Endodermal cell (in vitro differentiated cells): ENCODE results near the gene TIMMDC1. TPM values are rescaled to one million over a fixed set of nuclear protein-coding genes. Genes with fewer than 3 reads are reported as not detected.

Experiments
- DNase-seq: peaks from one replicate; pipeline ENCODE4 v3.0.0-alpha.2; 2017
- H3K27ac ChIP-seq: 2 replicates; pipeline ENCODE4 v1.5.1; 2013; ENCODE audit warnings: mild to moderate bottlenecking, low read depth, low read length, moderate library complexity
- H3K27me3 ChIP-seq: 2 replicates; pipeline ENCODE4 v1.6.1; 2013; ENCODE audit warnings: mild to moderate bottlenecking, low read length, moderate library complexity; ENCODE audit not compliant: insufficient read depth, control insufficient read depth, poor library complexity, severe bottlenecking
- H3K36me3 ChIP-seq: 2 replicates; pipeline ENCODE4 v1.7.0; 2013; ENCODE audit warnings: mild to moderate bottlenecking, low read length, moderate library complexity; ENCODE audit not compliant: control insufficient read depth, insufficient read depth
- H3K4me1 ChIP-seq: one replicate; pipeline ENCODE4 v1.7.0; 2013; ENCODE audit warnings: low read length; ENCODE audit not compliant: control insufficient read depth, insufficient read depth
- H3K4me3 ChIP-seq: 2 replicates; pipeline ENCODE4 v1.5.1; 2013; ENCODE audit warnings: mild to moderate bottlenecking, low read length, moderate library complexity
- H3K9ac ChIP-seq: 2 replicates; pipeline ENCODE4 v1.6.1; 2013; ENCODE audit warnings: mild to moderate bottlenecking, low read length, moderate library complexity; ENCODE audit not compliant: poor library complexity, severe bottlenecking; ENCODE audit errors: extremely low read depth
- H3K9me3 ChIP-seq: 2 replicates; pipeline ENCODE4 v1.6.1; 2013; ENCODE audit warnings: mild to moderate bottlenecking, low read length, moderate library complexity; ENCODE audit not compliant: control insufficient read depth
- H3K27ac Mint-ChIP-seq: 2 replicates; pipeline ENCODE4 v1.8.0; 2020; ENCODE audit warnings: mixed read lengths
- H3K27me3 Mint-ChIP-seq: 2 replicates; pipeline ENCODE4 v1.8.0; 2021; ENCODE audit warnings: mild to moderate bottlenecking, mixed read lengths; ENCODE audit not compliant: insufficient read depth
- H3K36me3 Mint-ChIP-seq: 2 replicates; pipeline ENCODE4 v1.8.0; 2020; ENCODE audit warnings: low read depth, mixed read lengths
- H3K4me1 Mint-ChIP-seq: 2 replicates; pipeline ENCODE4 v1.8.0; 2020; ENCODE audit warnings: mixed read lengths
- H3K4me3 Mint-ChIP-seq: 2 replicates; pipeline ENCODE4 v1.8.0; 2020; ENCODE audit warnings: mild to moderate bottlenecking, moderate library complexity, mixed read lengths
- H3K9me3 Mint-ChIP-seq: 2 replicates; pipeline ENCODE4 v1.8.0; 2020; ENCODE audit warnings: mild to moderate bottlenecking, mixed read lengths
- CTCF ChIP-seq: fragments of 200-600 bp; sonication (generic); conservative IDR thresholded peaks from 2 replicates; pipeline ENCODE4 v1.5.0; 2021; ENCODE audit warnings: antibody characterized with exemption, mild to moderate bottlenecking
- WGBS, 2 experiments: methylation state at CpG; one replicate each; pipeline versions ENCODE4 v1.1.5 to v1.1.7; 2013; ENCODE audit warnings: missing lambda C conversion rate in 2 of 2, mixed read lengths in 1 of 2; ENCODE audit not compliant: insufficient coverage in 1 of 2, insufficient read length in 1 of 2; 5-methylcytosine and 5-hydroxymethylcytosine counted together
- total RNA-seq, 2 donors: library from RNA; stranded (reverse); fragmentation: NEBNext Ultra II Directional in 1 of 2; extraction: Animal tissue kit (Norgen Biotek cat#: 25700) in 1 of 2; gene quantifications; 2 replicates in 1 of 2; 3 replicates in 1 of 2; pipeline ENCODE4 v1.2.1, GENCODE V29; 2021

The TIMMDC1 gene
- total RNA-seq, 2 donors from 2014 or later: 107 to 119 TPM

- peaks cover 4% of the 10 kb centered on the region for H3K36me3 Mint-ChIP-seq
- DNase-seq: no peak
- Histone ChIP-seq H3K9me3 (no peaks in the 10 kb centered on the region), H3K4me1 (no peaks in the 10 kb centered on the region), H3K9ac (no peak overlapping the region), H3K4me3 (no peak overlapping the region), H3K27me3 (peaks cover 7% of the 10 kb centered on the region), H3K27ac (no peak overlapping the region), H3K36me3 (no peaks in the 10 kb centered on the region)
- H3K4me1 Mint-ChIP-seq: peaks cover 6% of the 10 kb centered on the region
- 91 to 94% methylated on average over 7 to 9 of the region's 9 CpGs for WGBS, 2 experiments
- H3K27me3 Mint-ChIP-seq: no peaks in the 10 kb centered on the region
- no peak overlapping the region for H3K4me3 Mint-ChIP-seq
- no peak overlapping the region for H3K27ac Mint-ChIP-seq
- peaks cover 3% of the 10 kb centered on the region for H3K9me3 Mint-ChIP-seq
- no peak for TF ChIP-seq CTCF
These were observed 60.4 kb downstream of the TIMMDC1 start for GRCh38 chr3:119558626-119559317.

GRCh38 chr3:119559441-119559963 lies 61.2 kb downstream of the TIMMDC1 start, which contains the start of gene CD80:
TSS of gene CD80 (minus strand) at chr3:119559614. CDS start at chr3:119557728, 1,886 bp downstream.
- Histone ChIP-seq H3K9ac (no peak within 1 kb of the TSS), H3K9me3 (no peaks in the 10 kb centered on the region), H3K4me1 (no peaks in the 10 kb centered on the region), H3K4me3 (no peak within 1 kb of the TSS), H3K27me3 (peaks cover 7% of the 10 kb centered on the region), H3K27ac (no peak within 1 kb of the TSS), H3K36me3 (no peaks in the 10 kb centered on the region)
- Mint-ChIP-seq H3K36me3 (peaks cover 4% of the 10 kb centered on the region), H3K4me3 (no peak within 1 kb of the TSS), H3K27me3 (no peaks in the 10 kb centered on the region), H3K9me3 (peaks cover 5% of the 10 kb centered on the region), H3K27ac (peak within 1 kb of the TSS; percentile 55), H3K4me1 (peaks cover 6% of the 10 kb centered on the region)
- TF ChIP-seq CTCF: peak; percentile 71
- peak; percentile 88 for DNase-seq
- 55% methylated on average over 7 of the region's 7 CpGs; no CpG with 5 or more reads in 1 of the 2 experiments for WGBS, 2 experiments

GRCh38 chr3:119560160-119560559 lies 61.8 kb downstream of the TIMMDC1 start:
- no peaks in the 10 kb centered on the region for H3K4me1 ChIP-seq
- DNase-seq: no peak
- no peak overlapping the region for H3K27ac Mint-ChIP-seq

More at GRCh38 chr3:119560160-119560559, 61.8 kb downstream of the TIMMDC1 start:
- Histone ChIP-seq H3K9ac (no peak overlapping the region), H3K9me3 (no peaks in the 10 kb centered on the region), H3K27me3 (peaks cover 7% of the 10 kb centered on the region), H3K36me3 (no peaks in the 10 kb centered on the region), H3K27ac (no peak overlapping the region), H3K4me3 (no peak overlapping the region)
- 88 to 94% methylated on average over 3 to 5 of the region's 5 CpGs for WGBS, 2 experiments
- Mint-ChIP-seq H3K27me3 (no peaks in the 10 kb centered on the region), H3K9me3 (peaks cover 5% of the 10 kb centered on the region), H3K4me3 (no peak overlapping the region), H3K36me3 (peaks cover 4% of the 10 kb centered on the region), H3K4me1 (peaks cover 6% of the 10 kb centered on the region)
- no peak for TF ChIP-seq CTCF
